A673 (cell line): ENCODE results near the gene TF.

Source experiments
- EZH2 ChIP-seq: fragments of 200-600 bp; sonication (generic); IDR thresholded peaks from 2 replicates; pipeline ENCODE4 v1.6.1; 2017; ENCODE audit warnings: borderline replicate concordance, low read depth, mild to moderate bottlenecking, mixed read lengths, antibody characterized with exemption, low read length; ENCODE audit not compliant: poor library complexity, severe bottlenecking
- TF ChIP-seq, protein P1 (sequence below): fragments of 300-800, 200-600 bp; sonication (generic); conservative IDR thresholded peaks from 2 replicates; pipeline ENCODE4 v1.5.1; 2017; ENCODE audit warnings: low read depth, mild to moderate bottlenecking, antibody characterized with exemption, low read length, moderate library complexity, mixed read lengths

DNA sequence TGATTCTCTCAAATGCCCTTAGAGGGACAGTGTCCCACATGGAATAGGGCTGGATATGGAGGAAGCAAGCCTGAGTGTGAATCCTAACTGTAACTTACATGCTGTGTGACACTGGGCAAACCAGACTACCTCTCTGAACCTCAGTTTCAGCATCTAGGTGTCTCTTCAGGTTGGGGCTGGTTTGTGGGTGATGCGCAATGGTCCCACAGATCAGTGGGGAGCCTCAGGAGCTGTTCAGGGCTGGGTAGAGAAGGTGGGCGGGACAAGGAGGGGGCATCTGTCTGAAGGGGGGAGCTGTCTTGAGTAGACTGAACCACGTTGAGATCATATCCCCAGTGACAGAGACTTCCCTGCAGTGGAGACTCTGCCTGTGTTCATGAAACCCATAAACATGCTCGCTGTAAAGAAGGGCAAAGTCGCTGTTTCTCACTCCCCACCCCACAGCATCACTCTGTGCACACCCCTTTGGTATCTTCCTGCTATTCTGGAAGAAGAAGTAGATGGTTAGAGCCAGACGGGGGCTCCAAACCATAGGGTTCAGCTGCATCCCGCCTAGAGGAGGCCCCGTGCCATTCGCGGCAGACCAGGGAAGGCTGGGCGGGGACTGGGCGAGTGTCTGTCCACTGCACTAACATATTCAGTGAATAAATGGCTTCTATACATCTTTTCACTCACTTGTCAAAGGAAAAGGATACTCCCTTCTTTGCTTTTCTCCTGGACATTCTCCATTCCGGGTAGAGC is 87.9 kb downstream of the TF start:
- TF ChIP-seq EZH2 = no peak
- TF ChIP-seq, protein P1, sequence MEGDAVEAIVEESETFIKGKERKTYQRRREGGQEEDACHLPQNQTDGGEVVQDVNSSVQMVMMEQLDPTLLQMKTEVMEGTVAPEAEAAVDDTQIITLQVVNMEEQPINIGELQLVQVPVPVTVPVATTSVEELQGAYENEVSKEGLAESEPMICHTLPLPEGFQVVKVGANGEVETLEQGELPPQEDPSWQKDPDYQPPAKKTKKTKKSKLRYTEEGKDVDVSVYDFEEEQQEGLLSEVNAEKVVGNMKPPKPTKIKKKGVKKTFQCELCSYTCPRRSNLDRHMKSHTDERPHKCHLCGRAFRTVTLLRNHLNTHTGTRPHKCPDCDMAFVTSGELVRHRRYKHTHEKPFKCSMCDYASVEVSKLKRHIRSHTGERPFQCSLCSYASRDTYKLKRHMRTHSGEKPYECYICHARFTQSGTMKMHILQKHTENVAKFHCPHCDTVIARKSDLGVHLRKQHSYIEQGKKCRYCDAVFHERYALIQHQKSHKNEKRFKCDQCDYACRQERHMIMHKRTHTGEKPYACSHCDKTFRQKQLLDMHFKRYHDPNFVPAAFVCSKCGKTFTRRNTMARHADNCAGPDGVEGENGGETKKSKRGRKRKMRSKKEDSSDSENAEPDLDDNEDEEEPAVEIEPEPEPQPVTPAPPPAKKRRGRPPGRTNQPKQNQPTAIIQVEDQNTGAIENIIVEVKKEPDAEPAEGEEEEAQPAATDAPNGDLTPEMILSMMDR = no peak
